Activated naive CD4-positive, alpha-beta T cell treated with anti-CD3 and anti-CD28 coated beads for 36 hours (primary cell): ENCODE data around the gene GRAMD1B. TPM values are rescaled to one million over a fixed set of nuclear protein-coding genes. Genes with fewer than 3 reads are reported as not detected.
A peak's percentile ranks its signal among the peaks of the same experiment; 100 is the strongest.
"Not testable (repeated sequence)": the region's sequence is repeated elsewhere in the genome, so short reads cannot be mapped to it uniquely, and the experiment has no call there.

Source experiments
- CTCF ChIA-PET: fragments of 350-600 bp; sonication (Branson Sonifier 250); formaldehyde crosslinking; loops from one replicate; lab custom pipeline; 2021; ENCODE audit warnings: antibody characterized with exemption; lab: Charles Lee
- DNase-seq: peaks from one replicate; pipeline ENCODE4 v3.0.0-alpha.2; 2020
- H3K27ac Mint-ChIP-seq: one replicate; pipeline ENCODE4 v1.8.0; 2021; ENCODE audit warnings: mild to moderate bottlenecking, mixed read lengths
- H3K27me3 Mint-ChIP-seq: one replicate; pipeline ENCODE4 v1.8.0; 2021; ENCODE audit warnings: low read depth, mixed read lengths
- H3K36me3 Mint-ChIP-seq: one replicate; pipeline ENCODE4 v1.8.0; 2021; ENCODE audit warnings: low read depth, mixed read lengths
- H3K4me1 Mint-ChIP-seq: one replicate; pipeline ENCODE4 v1.8.0; 2021; ENCODE audit warnings: low read depth, mixed read lengths
- H3K4me3 Mint-ChIP-seq: one replicate; pipeline ENCODE4 v1.8.0; 2021; ENCODE audit warnings: mild to moderate bottlenecking, moderate library complexity, mixed read lengths
- H3K9me3 Mint-ChIP-seq: one replicate; pipeline ENCODE4 v1.8.0; 2021; ENCODE audit warnings: mixed read lengths
- intact Hi-C: fragments of 100-400 bp; cut with micrococcal nuclease; formaldehyde crosslinking; loops from one replicate; pipeline ENCODE4 v1.15.1; 2023
- total RNA-seq, 2 experiments: library from RNA; stranded (reverse); gene quantifications; one replicate each; pipeline ENCODE4 v1.2.3, GENCODE V29; 2021

GRAMD1B gene
- total RNA-seq, 2 experiments from 2014 or later = 43.7 to 47.2 TPM

GRCh38 chr11:123451183-123451781 is 21.2 kb downstream of the GRAMD1B start:
- DNase-seq = peak; percentile 30
- Mint-ChIP-seq H3K27me3 (no peaks in the 10 kb centered on the region), H3K27ac (peak overlapping the region; percentile 57), H3K4me1 (peaks cover 73% of the 10 kb centered on the region), H3K36me3 (peaks cover 10% of the 10 kb centered on the region), H3K9me3 (no peaks in the 10 kb centered on the region), H3K4me3 (no peak overlapping the region)
- CTCF ChIA-PET = interaction anchor here (0.6 to 1.3 kb wide), 5 partner anchors 13 to 129 kb away, joined by 3 to 4 read pairs (median 3); no protein-coding TSS in a partner anchor
- intact Hi-C loops = no loop called here

GRCh38 chr11:123452794-123453193 is 22.7 kb downstream of the GRAMD1B start:
- H3K4me3 Mint-ChIP-seq = no peak overlapping the region
- peaks cover 14% of the 10 kb centered on the region for H3K36me3 Mint-ChIP-seq
- peak overlapping the region; percentile 59 for H3K27ac Mint-ChIP-seq
- CTCF ChIA-PET = interaction anchor here (1.1 to 1.7 kb wide), 2 partner anchors 24 to 44 kb away, joined by 3 to 7 read pairs; no protein-coding TSS in a partner anchor
- H3K9me3 Mint-ChIP-seq = no peaks in the 10 kb centered on the region
- no peaks in the 10 kb centered on the region for H3K27me3 Mint-ChIP-seq
- intact Hi-C loops = no loop called here
- peaks cover 73% of the 10 kb centered on the region for H3K4me1 Mint-ChIP-seq
- DNase-seq = no peak

DNA sequence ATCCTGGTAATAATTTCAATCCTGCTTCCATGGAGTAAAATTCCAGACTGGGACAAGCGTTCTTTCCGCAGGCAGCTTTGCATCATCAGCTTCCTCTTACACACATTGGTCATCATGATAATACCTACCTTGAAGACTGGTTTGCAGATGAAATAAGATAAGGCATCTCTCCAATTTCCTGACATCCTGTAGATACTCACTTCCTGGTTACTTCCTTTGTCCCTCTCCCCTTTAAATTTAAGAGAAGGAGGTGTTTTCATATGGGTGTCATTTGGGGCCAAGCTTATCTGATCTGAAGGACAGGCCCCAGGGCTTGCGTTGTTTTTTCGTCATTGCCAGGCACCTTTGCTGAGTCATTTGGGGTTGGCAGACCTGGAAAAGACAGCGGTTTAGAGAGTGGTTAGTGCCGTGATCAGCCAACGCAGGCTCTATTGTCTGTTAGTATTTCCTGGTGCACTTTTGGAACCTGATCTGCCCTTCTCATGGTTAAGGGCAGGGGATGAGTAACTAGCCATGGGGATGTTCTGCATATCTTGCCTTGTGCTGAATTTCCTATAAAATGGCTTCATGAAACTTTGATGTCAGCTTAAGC is 24.1 kb downstream of the GRAMD1B start:
- peaks cover 26% of the 10 kb centered on the region for H3K36me3 Mint-ChIP-seq
- CTCF ChIA-PET = interaction anchor here (0.6 to 1.7 kb wide), 8 partner anchors 22 to 400 kb away, joined by 3 to 7 read pairs (median 3); no protein-coding TSS in a partner anchor
- H3K27ac Mint-ChIP-seq = peak overlapping the region; percentile 93
- peaks cover 73% of the 10 kb centered on the region for H3K4me1 Mint-ChIP-seq
- no peaks in the 10 kb centered on the region for H3K9me3 Mint-ChIP-seq
- H3K27me3 Mint-ChIP-seq = no peaks in the 10 kb centered on the region
- intact Hi-C loops = loop anchor here (1.0 kb wide), 7 partner anchors 23 to 392 kb away; partner anchors contain the start of gene HSPA8
- peak; percentile 93 for DNase-seq
- peak overlapping the region; percentile 72 for H3K4me3 Mint-ChIP-seq

- Mint-ChIP-seq H3K9me3 (no peaks in the 10 kb centered on the region), H3K4me3 (peak overlapping the region; percentile 72), H3K36me3 (peaks cover 28% of the 10 kb centered on the region), H3K27me3 (no peaks in the 10 kb centered on the region), H3K4me1 (peaks cover 70% of the 10 kb centered on the region), H3K27ac (peak overlapping the region; percentile 93)
- intact Hi-C loops = loop anchor here (1.0 kb wide), 7 partner anchors 23 to 392 kb away; partner anchors contain the start of gene HSPA8
- no peak for DNase-seq
- CTCF ChIA-PET = interaction anchor here (1.2 kb wide), 2 partner anchors 24 to 48 kb away, joined by 3 to 4 read pairs; no protein-coding TSS in a partner anchor
Observed at GRCh38 chr11:123454796-123455195, 24.7 kb downstream of the GRAMD1B start.

- Mint-ChIP-seq H3K4me3 (peak overlapping the region; percentile 67), H3K4me1 (peaks cover 54% of the 10 kb centered on the region), H3K36me3 (peaks cover 30% of the 10 kb centered on the region), H3K27ac (peak overlapping the region; percentile 77)
- CTCF ChIA-PET = interaction anchor here (0.9 to 1.2 kb wide), 2 partner anchors 22 to 49 kb away, joined by 3 to 8 read pairs; no protein-coding TSS in a partner anchor
- intact Hi-C loops, DNase-seq, H3K9me3 Mint-ChIP-seq, H3K27me3 Mint-ChIP-seq: not testable (repeated sequence)
Observed at GRCh38 chr11:123456448-123456847, 26.4 kb downstream of the GRAMD1B start.

- peaks cover 31% of the 10 kb centered on the region for H3K36me3 Mint-ChIP-seq
- peak; percentile 45 for DNase-seq
- intact Hi-C loops = no loop called here
- H3K9me3 Mint-ChIP-seq = no peaks in the 10 kb centered on the region
- H3K27ac Mint-ChIP-seq = peak overlapping the region; percentile 77
- CTCF ChIA-PET = interaction anchor here (0.8 to 1.2 kb wide), 3 partner anchors 19 to 50 kb away, joined by 3 to 8 read pairs (median 3); no protein-coding TSS in a partner anchor
- no peaks in the 10 kb centered on the region for H3K27me3 Mint-ChIP-seq
- peaks cover 45% of the 10 kb centered on the region for H3K4me1 Mint-ChIP-seq
- H3K4me3 Mint-ChIP-seq = no peak overlapping the region
Observed at GRCh38 chr11:123457187-123457770, 27.2 kb downstream of the GRAMD1B start.

DNA sequence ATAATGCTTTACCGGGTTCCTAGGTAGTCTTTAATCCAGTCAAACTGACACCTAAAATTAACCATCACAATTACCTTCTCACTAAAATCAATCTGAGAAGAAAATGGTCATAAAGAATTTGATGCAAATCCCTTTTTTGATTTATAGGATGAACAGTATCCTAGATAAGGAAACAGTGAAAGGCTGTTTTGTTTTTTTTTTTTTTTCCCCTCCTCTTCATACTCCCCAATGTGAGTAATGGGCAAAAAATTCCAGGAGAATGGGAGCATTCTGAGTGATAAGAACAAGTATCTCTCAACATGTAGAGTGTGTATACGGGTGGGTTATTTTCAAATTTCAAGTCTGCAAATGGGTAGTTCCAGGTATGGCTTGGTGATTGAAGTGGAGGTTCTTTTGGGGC is 28.4 kb downstream of the GRAMD1B start:
- H3K27me3 Mint-ChIP-seq = no peaks in the 10 kb centered on the region
- H3K36me3 Mint-ChIP-seq = peaks cover 31% of the 10 kb centered on the region
- peaks cover 37% of the 10 kb centered on the region for H3K4me1 Mint-ChIP-seq
- intact Hi-C loops = no loop called here
- CTCF ChIA-PET = no interaction called here
- H3K9me3 Mint-ChIP-seq = no peaks in the 10 kb centered on the region
- no peak overlapping the region for H3K4me3 Mint-ChIP-seq
- no peak overlapping the region for H3K27ac Mint-ChIP-seq
- DNase-seq = no peak

- H3K4me3 Mint-ChIP-seq = no peak overlapping the region
- CTCF ChIA-PET = interaction anchor here (1.7 kb wide), 1 partner anchor 53 kb away, joined by 4 read pairs; no protein-coding TSS in a partner anchor
- intact Hi-C loops = no loop called here
- DNase-seq = no peak
- H3K9me3 Mint-ChIP-seq = no peaks in the 10 kb centered on the region
- no peak overlapping the region for H3K27ac Mint-ChIP-seq
- no peaks in the 10 kb centered on the region for H3K27me3 Mint-ChIP-seq
- peaks cover 27% of the 10 kb centered on the region for H3K36me3 Mint-ChIP-seq
- H3K4me1 Mint-ChIP-seq = peaks cover 22% of the 10 kb centered on the region
Observed at GRCh38 chr11:123460012-123460700, 30.1 kb downstream of the GRAMD1B start.

DNA sequence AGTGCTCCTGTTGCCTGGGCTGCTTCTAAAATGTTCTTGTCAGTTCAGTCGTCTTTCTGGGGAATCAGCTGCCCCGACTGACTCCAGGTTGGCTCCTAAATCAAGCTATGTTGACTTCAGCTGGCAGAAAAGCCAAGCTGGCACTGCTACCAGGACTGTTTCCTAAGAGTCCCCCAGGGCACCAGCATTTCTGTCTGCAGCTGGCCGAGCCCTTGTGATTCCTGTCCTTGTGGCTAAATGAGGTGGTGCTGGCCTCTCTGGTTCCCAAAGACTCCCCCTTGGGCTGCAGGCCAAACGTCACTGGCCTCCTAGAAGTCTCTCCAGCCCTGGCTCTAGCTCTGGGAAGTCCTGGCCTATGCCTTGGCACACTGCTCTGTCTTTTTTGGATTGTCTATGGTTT is 31.1 kb downstream of the GRAMD1B start:
- Mint-ChIP-seq H3K27ac (no peak overlapping the region), H3K4me1 (peaks cover 18% of the 10 kb centered on the region), H3K9me3 (no peaks in the 10 kb centered on the region), H3K4me3 (no peak overlapping the region), H3K36me3 (peaks cover 24% of the 10 kb centered on the region), H3K27me3 (no peaks in the 10 kb centered on the region)
- no peak for DNase-seq
- intact Hi-C loops = no loop called here
- CTCF ChIA-PET = interaction anchor here (0.9 to 1.9 kb wide), 2 partner anchors 14 to 54 kb away, joined by 4 read pairs; no protein-coding TSS in a partner anchor

- H3K4me1 Mint-ChIP-seq, DNase-seq, H3K4me3 Mint-ChIP-seq, H3K27ac Mint-ChIP-seq, intact Hi-C loops, H3K27me3 Mint-ChIP-seq, H3K9me3 Mint-ChIP-seq, H3K36me3 Mint-ChIP-seq: not testable (repeated sequence)
- CTCF ChIA-PET = interaction anchor here (1.0 to 2.0 kb wide), 3 partner anchors 9 to 164 kb away, joined by 3 to 5 read pairs (median 4); no protein-coding TSS in a partner anchor
Observed at GRCh38 chr11:123465667-123466066, 35.6 kb downstream of the GRAMD1B start.

- H3K36me3 Mint-ChIP-seq, H3K27me3 Mint-ChIP-seq, H3K27ac Mint-ChIP-seq, H3K9me3 Mint-ChIP-seq, DNase-seq, H3K4me1 Mint-ChIP-seq, H3K4me3 Mint-ChIP-seq, intact Hi-C loops: not testable (repeated sequence)
- CTCF ChIA-PET = interaction anchor here (1.0 to 2.0 kb wide), 3 partner anchors 9 to 165 kb away, joined by 3 to 5 read pairs (median 3); no protein-coding TSS in a partner anchor
Observed at GRCh38 chr11:123466172-123466571, 36.1 kb downstream of the GRAMD1B start.
